ENCODE results near the gene GABBR2. TPM values are rescaled to one million over a fixed set of nuclear protein-coding genes. Genes with fewer than 3 reads are reported as not detected.
A peak's percentile ranks its signal among the peaks of the same experiment; 100 is the strongest.

The GABBR2 gene
- total and polyA plus RNA-seq, 2 donors (not counting 1 experiment from before 2014, with no cell fraction given), result 0.03 TPM; not detected in 1

- POLR2A ChIA-PET, result no interaction called here
- intact Hi-C loops (cut with micrococcal nuclease), result no loop called here
- H3K27ac Mint-ChIP-seq, result no peak overlapping the region
- H3K36me3 ChIP-seq (replicated peaks in 1 of 2; ENCODE audit: control extremely low read depth in 1 of 2, control insufficient read depth in 1 of 2, extremely low read depth in 1 of 2, insufficient read depth in 2 of 2, low read length in 1 of 2), result no peaks in the 10 kb centered on the region
- no peak overlapping the region for H3K9ac ChIP-seq (ENCODE audit: low read length)
- WGBS (ENCODE audit: insufficient coverage), result 21% methylated on average over 3 of the region's 9 CpGs
- peaks cover 0 to 4% (median 0%) of the 10 kb centered on the region in 3 donors for H3K9me3 ChIP-seq (ENCODE audit: control extremely low read depth in 1 of 3, control insufficient read depth in 2 of 3, insufficient read depth in 1 of 3, low read length in 2 of 3)
- H3K9me3 Mint-ChIP-seq (ENCODE audit: insufficient read depth), result peaks cover 6% of the 10 kb centered on the region
- peaks cover 50% of the 10 kb centered on the region for H3K27me3 Mint-ChIP-seq
- H3K27ac ChIP-seq (ENCODE audit: low read length in 2 of 2), result no peak overlapping the region
- H3K27me3 ChIP-seq (replicated peaks in 1 of 4; ENCODE audit: control extremely low read depth in 1 of 4, control insufficient read depth in 3 of 4, insufficient read depth in 4 of 4, low read length in 3 of 4), result peaks cover 0 to 14% (median 4%) of the 10 kb centered on the region in 4 experiments
- no peak overlapping the region for H3K4me3 ChIP-seq (ENCODE audit: control extremely low read depth in 1 of 5, extremely low read depth in 1 of 5, insufficient read depth in 1 of 5, low read depth in 2 of 5, low read length in 4 of 5)
- H2AFZ ChIP-seq (ENCODE audit: insufficient read depth, low read depth, low read length, poor library complexity, severe bottlenecking), result no peak overlapping the region
- H3K4me1 ChIP-seq (ENCODE audit: control insufficient read depth in 2 of 2, insufficient read depth in 2 of 2, low read length in 2 of 2), result no peaks in the 10 kb centered on the region
- CTCF ChIA-PET, result interaction anchor here (0.7 to 0.8 kb wide), 2 partner anchors 9 to 13 kb away, joined by 3 to 4 read pairs; no protein-coding TSS in a partner anchor
- no peak overlapping the region for H3K4me3 Mint-ChIP-seq
- H3K4me2 ChIP-seq (replicated peaks; ENCODE audit: low read depth, low read length, poor library complexity, severe bottlenecking), result no peak overlapping the region
- DNase-seq (no peak), ATAC-seq (ENCODE audit: low read depth) (no peak)
- H3K79me2 ChIP-seq (ENCODE audit: control insufficient read depth, insufficient read depth, low read length), result no peaks in the 10 kb centered on the region
- H4K20me1 ChIP-seq (ENCODE audit: control insufficient read depth, insufficient read depth, low read length, poor library complexity, severe bottlenecking), result no peaks in the 10 kb centered on the region
- no peaks in the 10 kb centered on the region for H3K4me1 Mint-ChIP-seq
- TF ChIP-seq CTCF (IDR thresholded peaks at IDR 0.05) (peak; percentile 63), EZH2 (IDR thresholded peaks at IDR 0.05; ENCODE audit: borderline replicate concordance, insufficient read depth, low read depth, low read length, poor library complexity, severe bottlenecking) (no peak)
Measured at GRCh38 chr9:98678244-98678842, 30.4 kb downstream of the GABBR2 start.

- 90% methylated on average over 4 of the region's 5 CpGs for WGBS (ENCODE audit: insufficient coverage)
- Mint-ChIP-seq H3K27ac (no peak overlapping the region), H3K4me3 (no peak overlapping the region), H3K4me1 (no peaks in the 10 kb centered on the region), H3K9me3 (ENCODE audit: insufficient read depth) (peaks cover 10% of the 10 kb centered on the region), H3K27me3 (peaks cover 57% of the 10 kb centered on the region)
- ATAC-seq (ENCODE audit: low read depth) (no peak), DNase-seq (no peak)
- H3K27ac ChIP-seq (ENCODE audit: low read length in 2 of 2), result no peak overlapping the region
- no peak overlapping the region for H3K4me3 ChIP-seq (ENCODE audit: control extremely low read depth in 1 of 5, extremely low read depth in 1 of 5, insufficient read depth in 1 of 5, low read depth in 2 of 5, low read length in 4 of 5)
- ChIA-PET POLR2A (no interaction called here), CTCF (no interaction called here)
- peaks cover 0 to 9% (median 3%) of the 10 kb centered on the region in 4 experiments for H3K27me3 ChIP-seq (replicated peaks in 1 of 4; ENCODE audit: control extremely low read depth in 1 of 4, control insufficient read depth in 3 of 4, insufficient read depth in 4 of 4, low read length in 3 of 4)
- H3K4me2 ChIP-seq (replicated peaks; ENCODE audit: low read depth, low read length, poor library complexity, severe bottlenecking), result no peak overlapping the region
- no peak overlapping the region for H3K9ac ChIP-seq (ENCODE audit: low read length)
- H3K4me1 ChIP-seq (ENCODE audit: control insufficient read depth in 2 of 2, insufficient read depth in 2 of 2, low read length in 2 of 2), result no peaks in the 10 kb centered on the region
- H3K79me2 ChIP-seq (ENCODE audit: control insufficient read depth, insufficient read depth, low read length), result no peaks in the 10 kb centered on the region
- H2AFZ ChIP-seq (ENCODE audit: insufficient read depth, low read depth, low read length, poor library complexity, severe bottlenecking), result no peak overlapping the region
- H4K20me1 ChIP-seq (ENCODE audit: control insufficient read depth, insufficient read depth, low read length, poor library complexity, severe bottlenecking), result no peaks in the 10 kb centered on the region
- H3K36me3 ChIP-seq (replicated peaks in 1 of 2; ENCODE audit: control extremely low read depth in 1 of 2, control insufficient read depth in 1 of 2, extremely low read depth in 1 of 2, insufficient read depth in 2 of 2, low read length in 1 of 2), result no peaks in the 10 kb centered on the region
- intact Hi-C loops (cut with micrococcal nuclease), result no loop called here
- TF ChIP-seq EZH2 (IDR thresholded peaks at IDR 0.05; ENCODE audit: borderline replicate concordance, insufficient read depth, low read depth, low read length, poor library complexity, severe bottlenecking) (no peak), CTCF (IDR thresholded peaks at IDR 0.05) (no peak)
- H3K9me3 ChIP-seq (ENCODE audit: control extremely low read depth in 1 of 3, control insufficient read depth in 2 of 3, insufficient read depth in 1 of 3, low read length in 2 of 3), result peaks cover 0 to 4% (median 0%) of the 10 kb centered on the region in 3 donors
Measured at GRCh38 chr9:98673681-98674080, 35.1 kb downstream of the GABBR2 start.

All from B cell (primary cell).